Activated CD4-positive, alpha-beta T cell treated with anti-CD3 and anti-CD28 coated beads for 48 hours (primary cell): ENCODE data around the gene BRD3.
A peak's percentile ranks its signal among the peaks of the same experiment; 100 is the strongest.

Experiments
- DNase-seq: peaks from one replicate; pipeline ENCODE4 v3.0.0-alpha.2; 2020

The BRD3 gene

DNA sequence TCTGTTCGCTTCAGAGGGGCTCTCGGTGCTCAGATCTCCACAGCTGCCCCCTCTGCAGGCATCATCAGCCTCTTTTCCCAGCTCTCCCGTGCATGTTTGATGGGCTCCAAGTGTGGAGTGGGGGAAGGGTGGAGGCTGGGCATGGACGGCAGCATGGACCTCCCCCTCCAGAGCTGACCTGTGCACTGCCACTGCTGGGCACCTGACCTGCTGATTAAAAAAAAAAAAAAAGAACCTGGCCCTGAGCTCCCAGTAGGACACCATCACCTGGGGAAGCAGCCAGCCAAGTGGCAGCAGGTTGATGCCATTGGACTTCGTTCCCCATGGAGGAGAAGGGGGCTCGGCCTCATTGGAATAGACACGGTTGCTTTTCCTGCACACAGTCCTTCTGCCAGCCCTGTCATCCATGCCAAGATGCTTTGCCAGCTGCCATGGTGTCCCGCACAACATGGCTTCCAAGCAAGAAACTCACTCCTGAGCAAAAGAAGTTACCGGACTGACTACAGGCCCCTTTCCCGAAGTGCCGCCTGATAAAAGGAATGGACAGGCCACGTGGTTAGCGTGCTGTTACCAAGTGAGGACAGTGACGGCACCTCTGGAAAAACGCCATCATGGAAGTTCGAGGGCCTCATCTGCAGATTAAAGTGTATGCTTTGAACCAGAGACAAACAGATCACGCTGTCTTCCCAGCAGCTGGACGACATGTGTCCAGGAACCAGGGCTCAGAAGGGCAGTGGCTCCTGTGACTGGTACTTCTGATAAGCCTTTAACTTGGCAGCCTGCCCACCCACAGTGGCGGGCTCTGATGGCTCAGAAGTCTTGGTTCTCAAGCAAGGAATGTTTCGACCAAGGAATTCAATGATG lies 57.3 kb downstream of the BRD3 start:
- no peak for DNase-seq

- no peak for DNase-seq
Measured at GRCh38 chr9:134007571-134007970, 60.3 kb downstream of the BRD3 start.

DNA sequence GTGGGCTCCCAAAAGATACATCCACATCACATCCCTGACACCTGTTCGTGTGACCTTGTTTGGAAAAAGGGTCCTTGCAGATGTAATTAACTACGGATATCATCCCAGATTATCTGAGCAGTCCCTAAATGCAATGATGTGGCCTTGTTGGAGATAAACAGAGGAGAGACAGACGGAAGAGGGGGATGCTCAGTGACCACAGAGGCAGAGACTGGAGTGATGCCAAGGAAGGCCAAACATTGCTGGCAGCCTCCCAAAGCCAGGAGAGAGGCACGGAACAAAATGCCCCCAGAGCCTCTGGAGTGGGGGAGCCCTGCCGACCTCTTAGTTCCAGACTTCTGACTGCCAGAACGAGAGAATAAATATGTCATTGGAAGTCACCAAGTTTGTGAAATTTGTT lies 60.7 kb downstream of the BRD3 start:
- DNase-seq, result no peak

DNA sequence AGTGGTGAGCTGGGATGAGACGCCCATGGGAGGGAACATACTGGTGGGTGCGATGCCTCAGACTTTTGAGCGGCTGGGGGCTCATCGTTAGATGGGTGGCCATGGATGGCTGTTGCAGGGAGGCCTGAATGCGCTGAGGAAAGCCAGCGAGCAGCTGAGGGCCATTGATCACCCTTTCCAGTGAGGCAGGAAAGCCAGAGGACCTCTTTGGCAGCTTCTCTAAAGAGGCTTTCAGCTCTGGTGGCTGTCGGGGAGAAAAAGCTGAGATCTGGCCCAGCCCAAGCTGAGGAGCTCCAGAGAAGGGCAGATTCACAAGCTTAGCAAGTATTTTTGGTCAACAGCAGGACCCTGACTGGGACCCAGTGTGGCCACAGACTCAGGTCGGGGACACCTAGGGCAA lies 62.4 kb downstream of the BRD3 start:
- DNase-seq, result no peak

DNA sequence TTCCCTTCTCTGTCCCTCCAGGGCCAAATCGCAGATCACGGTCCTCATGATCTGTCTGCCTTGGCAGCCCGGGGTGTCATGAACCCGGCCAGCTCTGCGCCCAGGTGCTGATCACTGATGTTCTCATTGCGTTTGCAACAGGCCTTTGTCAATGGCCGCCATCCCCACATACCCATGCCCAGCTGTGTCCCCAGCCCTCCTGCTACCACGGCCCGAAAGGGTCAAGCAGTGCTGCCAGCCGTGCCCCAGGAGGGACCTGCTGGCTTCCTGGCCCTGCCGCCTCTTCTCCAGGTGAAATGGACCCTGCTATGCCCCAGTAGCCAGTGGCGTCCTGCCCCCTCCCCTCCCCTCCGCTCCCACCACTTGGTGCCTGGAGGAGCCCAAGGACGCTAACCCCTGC lies 62.9 kb downstream of the BRD3 start:
- no peak for DNase-seq

DNA sequence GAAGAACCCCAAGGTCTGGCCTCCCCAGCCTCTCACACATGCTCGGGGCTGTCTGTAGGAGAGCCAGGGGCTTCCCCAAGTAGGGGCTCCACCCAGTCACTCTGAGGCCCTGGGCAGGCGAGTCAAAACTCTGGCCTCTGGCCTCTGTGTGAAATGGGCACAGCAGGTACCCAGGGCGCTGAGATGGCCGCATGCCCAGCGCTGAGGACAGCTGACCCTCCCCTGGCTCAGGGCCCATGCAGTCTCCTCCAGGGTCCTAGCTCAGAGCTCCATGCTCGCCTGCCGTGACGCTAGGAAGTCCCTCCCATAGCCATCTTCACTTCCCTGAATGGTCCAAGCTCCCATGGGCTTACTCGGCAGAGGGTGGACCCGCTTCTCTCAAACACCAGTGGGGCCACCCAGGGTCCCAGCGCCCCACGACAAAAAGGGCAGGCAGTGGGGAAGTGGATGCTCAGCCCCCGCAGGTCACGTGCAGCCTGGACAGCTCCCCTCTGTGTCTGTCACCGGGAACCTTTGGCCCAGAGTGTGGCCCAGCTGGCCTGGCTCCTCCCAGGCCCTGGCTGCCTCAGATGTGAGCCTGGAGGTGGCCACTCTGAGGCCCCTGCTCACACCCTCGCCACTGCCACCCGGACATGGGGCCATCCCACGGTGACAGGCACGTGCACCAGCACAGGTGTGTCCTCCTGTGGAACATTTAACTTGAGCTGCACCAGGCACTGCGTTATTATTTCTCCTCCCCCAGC lies 63.5 kb downstream of the BRD3 start:
- DNase-seq, result no peak

DNA sequence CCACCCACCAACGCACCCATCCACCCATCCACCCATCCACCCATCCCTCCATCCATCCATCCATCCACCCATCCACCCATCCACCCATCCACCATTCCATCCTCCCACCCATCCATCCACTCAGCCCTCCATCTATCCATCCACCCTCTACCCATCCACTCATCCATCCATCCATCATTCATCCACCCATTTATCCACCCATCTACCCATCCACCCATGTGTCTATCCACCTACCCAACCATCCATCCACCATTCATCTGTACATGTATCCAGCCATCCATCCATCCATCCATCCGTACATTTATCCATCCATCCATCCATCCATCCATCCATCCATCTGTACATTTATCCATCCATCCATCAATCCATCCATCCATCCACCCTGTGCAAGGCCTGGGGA lies 64.6 kb downstream of the BRD3 start:
- no peak for DNase-seq

DNA sequence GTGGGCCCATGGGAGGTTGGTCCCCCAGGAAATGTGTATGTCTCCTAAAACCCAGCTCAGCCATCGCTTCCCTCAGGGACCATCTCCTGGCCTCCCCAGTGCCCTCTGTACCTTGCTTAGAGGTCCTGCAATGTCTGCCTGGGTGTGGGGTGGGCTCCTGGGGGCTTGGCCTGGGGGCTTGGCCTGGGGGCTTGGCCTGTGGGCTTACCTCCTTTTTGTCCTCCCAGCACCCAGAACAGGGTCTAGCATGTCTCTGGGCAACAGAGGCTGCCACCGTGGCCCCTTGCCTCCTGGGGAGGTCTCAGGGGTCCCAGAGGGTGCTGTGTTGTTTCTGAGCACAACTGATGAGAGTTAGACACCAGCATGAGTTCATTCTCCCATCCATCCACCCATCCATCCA lies 65.0 kb downstream of the BRD3 start:
- DNase-seq, result no peak

- no peak for DNase-seq
Measured at GRCh38 chr9:133999851-134000265, 68.0 kb downstream of the BRD3 start.

GRCh38 chr9:133998915-133999595 lies 68.8 kb downstream of the BRD3 start:
- no peak for DNase-seq

- DNase-seq, result no peak
Measured at GRCh38 chr9:133997584-133997983, 70.2 kb downstream of the BRD3 start.

DNA sequence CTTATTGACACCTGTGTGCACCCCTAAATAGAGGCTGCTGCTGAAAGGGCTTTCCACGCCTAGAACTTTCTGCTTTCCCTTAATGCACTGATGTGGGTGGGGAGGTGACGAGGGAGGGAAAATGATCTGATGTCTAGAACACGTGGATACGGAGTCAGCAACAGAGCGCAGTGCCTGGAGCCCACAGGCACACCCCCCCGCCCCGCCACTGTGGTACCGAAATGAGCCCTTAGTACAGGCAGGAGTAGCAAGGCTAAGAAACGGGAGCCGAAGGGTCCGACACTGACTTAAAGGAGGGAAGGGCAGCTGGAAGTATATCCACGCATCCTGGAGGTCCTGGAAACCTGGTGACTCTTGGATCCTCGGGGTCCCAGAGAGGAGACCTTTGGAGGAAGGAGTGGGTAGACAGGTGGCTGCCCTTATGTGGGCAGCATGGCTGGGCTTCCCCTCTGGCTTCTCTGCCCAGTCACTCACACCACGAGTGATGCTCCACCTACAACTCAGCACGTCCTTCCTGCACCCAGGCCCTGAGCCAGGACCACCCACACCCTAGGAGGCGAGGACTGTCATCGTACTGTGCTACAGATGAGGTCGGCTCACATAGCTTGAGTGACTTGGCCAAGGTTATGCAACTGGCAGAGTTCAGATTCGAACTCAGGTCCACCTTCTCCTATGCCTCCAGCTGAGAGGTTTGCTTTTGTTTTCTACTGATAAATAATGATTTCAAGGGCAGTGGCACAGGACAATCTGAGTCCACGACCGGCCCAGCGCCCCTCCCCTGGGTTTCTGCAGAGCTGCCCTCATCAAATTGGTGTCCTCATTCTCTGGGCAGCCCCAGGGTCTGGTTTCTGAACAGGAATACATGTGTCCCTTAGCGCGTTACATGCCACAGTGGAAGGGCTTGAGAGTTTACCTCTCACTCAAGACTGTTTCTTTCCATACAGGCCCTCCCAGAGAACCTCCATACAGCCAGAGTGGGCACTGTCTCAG lies 71.0 kb downstream of the BRD3 start:
- DNase-seq, result no peak

DNA sequence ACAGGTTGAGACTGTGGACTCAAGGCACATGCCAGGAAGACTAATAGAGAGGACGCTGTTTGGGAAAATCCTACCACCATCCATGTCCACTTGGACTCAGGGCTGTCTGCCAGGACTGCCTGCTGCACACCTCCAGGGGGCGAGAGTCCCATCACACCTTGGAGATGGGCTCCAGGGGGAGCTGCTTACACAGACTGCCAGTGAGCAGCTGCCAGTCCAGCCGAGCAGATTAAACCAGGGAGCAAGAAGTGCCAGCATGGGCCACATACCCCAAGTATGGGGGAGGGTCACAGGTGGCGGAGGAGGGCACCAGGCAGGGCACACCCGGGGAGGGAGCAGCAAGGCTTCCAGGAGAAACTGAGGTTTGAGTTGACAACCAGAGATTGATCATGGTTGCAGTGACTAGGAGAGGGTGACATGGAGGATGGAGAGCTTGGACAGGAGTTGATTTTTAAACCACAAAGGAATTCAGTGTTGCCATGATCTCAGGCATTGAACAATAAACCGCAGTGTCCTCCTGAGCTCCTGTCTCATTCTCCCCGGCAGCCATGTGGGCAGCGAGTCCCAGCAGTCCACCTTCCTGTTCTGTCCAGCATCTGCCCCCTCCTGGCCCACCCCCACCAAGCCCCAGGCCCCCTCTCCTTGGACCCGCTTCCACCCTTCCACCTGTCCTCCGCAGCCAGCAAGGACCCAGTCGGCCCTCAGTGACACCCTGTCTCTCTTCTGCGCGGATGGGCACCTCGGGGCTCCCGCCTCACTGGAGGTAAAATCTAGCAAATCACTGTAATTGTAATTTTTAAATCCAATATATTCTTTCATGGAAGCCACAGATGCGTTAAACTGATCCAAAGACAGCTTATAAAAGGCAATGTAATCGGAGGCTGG lies 72.6 kb downstream of the BRD3 start:
- no peak for DNase-seq

DNA sequence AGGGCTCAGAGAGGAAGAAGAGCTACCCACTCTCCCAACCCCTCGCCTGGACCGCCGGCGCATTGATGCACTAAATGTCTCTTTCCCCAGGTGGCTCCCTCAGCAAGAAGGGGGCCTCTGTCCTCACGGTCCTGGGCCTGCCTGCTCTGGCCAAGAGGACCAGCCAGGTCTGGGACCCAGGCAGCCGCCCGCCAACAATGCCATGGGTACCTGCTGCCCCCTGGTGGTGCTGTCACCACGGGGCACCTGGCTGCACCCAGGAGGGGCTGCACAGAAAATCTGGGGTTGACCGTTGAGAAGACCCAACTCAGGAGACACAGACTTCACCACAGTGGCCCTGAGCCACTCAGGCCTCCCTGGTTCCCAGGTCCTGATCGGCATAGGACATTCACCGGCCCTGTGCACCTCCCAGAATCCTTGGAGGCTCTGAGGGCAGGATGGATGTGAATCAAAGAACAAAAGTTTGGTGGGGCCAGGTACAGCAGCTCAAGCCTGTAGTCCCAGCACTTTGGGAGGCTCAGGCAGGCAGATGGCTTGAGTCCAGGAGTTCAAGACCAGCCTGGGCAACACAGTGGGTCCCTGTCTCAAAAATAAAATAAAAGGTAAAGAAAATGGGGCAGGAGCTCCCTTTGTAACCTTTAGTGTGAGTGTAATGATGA lies 73.3 kb downstream of the BRD3 start:
- peak; percentile 84 for DNase-seq

DNA sequence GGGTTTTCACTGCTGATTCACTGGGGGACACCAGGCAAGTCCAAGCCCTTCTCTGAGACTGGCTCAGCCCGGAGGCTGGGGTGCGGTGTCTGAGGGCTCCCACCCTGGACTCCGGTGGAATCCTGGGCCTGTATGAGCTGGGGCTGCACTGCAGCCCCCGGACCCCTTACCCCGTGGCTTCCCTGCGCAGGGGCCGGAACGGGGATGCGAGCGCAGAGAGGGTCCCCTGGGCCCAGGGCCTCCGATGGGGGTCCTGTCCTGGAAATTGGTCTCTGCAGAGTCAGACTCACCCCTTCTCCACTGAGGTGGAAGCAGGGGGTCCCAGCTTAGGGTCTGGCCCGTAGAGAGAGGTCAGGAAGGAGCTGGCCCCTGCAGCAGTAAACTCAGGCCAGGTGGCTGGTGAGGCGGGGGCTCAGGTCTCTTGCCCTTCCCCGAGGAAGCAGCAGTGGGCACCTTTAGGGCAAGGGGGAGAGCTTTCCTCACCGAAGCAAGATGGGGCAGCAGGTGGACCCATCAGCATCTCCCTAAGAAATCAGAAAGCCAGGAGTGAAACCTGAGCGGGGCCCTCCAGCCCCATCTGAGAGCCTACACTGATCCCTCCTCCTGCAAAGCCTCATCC lies 74.1 kb downstream of the BRD3 start:
- no peak for DNase-seq

DNA sequence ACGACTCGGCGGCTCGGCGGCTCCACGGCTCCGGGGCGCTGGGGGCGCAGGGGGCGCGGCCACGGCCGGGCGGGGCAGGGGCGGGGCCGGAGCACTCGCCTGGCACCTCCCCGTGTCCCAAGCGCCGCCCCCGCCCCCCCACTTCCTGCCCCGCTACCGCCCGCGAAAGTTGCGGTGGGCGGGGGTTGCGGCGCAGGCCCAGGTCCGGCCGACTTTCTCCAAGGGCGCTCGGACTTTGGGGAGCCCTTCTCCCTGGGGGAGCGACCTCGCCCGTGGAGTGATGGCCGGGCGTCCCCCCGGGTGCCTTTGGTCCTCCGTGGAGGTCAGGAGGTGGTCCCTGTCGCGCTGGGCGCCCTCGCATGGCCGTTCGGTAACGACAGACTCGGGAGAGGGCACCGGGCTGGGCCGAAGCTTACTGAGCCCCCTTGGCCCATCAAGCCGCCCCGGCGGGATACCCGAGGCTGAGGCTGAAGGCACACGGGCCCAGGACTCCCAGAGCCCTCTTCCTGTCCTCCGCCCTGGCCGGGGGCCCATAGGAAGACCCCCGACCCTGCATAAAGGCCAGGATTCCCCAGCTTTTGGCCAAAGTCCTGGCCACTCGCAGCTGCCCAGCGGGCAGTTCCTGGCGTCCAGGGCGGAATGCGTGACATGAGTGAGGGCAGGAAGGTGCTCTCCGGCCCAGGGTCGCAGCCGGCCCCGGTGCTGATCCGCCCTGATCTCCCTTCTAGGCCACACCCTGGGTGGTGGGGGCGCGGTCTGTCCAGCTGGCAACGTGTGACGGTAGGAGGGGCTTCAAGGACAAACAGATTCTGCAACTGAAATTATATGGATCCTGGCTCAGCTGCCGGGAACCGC lies 74.8 kb downstream of the BRD3 start:
- peak; percentile 77 for DNase-seq

DNA sequence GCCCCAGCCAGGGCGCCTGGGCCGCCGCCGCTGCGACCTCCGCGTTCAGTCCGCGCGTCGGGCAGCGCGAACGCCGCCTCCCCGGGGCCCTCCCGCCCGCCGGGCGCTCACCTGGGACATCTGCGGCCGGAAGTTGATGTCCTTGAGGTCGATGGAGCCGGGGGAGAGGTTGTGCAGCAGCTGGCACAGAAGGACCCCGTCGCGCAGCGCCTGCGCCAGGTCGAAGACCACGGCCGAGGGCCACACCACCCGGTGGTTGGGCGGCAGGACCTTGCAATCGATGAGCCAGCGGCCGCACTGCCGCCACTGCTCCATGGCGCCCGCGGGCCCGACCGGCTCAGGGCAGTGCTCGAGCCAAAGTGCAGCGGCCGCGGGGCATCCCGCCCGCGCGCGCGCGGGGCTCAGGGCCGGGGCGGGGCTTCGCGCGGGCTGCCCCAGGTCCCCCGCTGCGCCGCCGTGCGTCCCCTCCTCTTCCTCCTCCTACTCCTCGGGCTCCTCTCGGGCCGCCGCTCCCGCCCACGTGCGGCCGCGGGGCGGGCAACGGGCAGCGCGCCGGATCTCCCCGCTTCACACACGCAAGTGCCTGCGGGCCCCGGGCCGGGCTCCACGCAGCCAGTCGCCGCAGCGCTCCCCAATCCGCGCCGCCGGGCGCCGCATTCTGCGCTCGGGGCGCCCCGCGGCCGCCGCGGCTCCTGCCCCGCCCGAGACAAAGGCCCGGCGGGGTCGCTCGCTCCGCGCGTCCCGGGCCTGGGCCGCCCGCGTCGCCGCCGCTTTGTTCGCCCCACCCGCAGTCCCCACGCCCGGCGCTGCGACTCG lies 75.7 kb downstream of the BRD3 start, which contains the start of gene VAV2:
VAV2 (minus strand) TSS at position 361 of the 816 bp plus-strand sequence; CDS start at position 315, 46 bp downstream.
- peak; percentile 42 for DNase-seq

DNA sequence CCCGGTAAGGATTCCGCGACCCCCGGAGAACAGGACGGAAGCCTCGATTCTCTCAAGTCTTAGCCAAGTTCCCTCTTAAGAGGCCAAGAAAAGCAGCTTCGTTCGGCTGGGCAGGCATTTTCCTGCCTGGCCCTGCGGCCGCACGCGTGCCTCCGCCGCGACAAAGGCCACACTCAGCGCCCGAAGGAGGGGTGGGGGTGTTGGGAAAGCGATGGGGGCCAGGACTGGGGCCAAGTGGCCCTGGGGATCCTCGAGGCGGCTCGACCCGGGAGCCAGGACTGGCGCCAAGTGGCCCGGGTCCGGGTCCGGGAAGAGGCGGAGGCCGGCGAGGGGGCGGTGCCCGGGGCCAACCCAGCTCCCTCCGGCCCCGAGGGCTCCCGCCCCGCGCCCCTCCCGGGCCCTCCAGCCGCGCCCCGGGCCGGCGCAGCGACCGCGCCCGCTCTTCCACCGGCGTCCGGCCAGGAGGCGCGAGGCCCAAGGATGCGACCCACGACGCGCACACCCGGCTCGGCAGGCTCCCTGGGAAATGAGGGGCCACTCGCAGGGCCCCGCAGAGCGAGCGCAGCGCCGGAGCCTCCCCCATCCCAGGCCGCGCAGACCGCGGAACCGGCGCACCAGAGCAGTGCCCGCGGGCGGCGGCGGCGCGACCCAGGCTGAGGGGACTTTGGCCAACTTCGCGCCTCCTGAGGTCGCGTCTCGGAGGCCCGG lies 76.5 kb downstream of the BRD3 start:
- DNase-seq, result no peak
